ENCODE data around the gene ARAF.

- TF ChIP-seq CTCF (conservative IDR thresholded peaks at IDR 0.05) (no peak), EZH2 (IDR thresholded peaks at IDR 0.05; ENCODE audit: low read depth) (no peak)
Measured at GRCh38 chrX:47611489-47611888, 50.5 kb downstream of the ARAF start.
